Karpas-422 (cell line): ENCODE measurements around the gene RAB18. TPM values are rescaled to one million over a fixed set of nuclear protein-coding genes. Genes with fewer than 3 reads are reported as not detected.
"Not testable (repeated sequence)": the region's sequence is repeated elsewhere in the genome, so short reads cannot be mapped to it uniquely, and the experiment has no call there.

Source experiments
- DNase-seq: peaks from one replicate; pipeline ENCODE4 v3.0.0-alpha.2; 2015
- H2AFZ ChIP-seq: fragments of 200-600 bp; sonication (generic); 2 replicates; pipeline ENCODE4 v1.6.1; 2014; ENCODE audit warnings: antibody characterized with exemption, low read length, mixed read lengths
- H3K27ac ChIP-seq: fragments of 200-600 bp; sonication (generic); 2 replicates; pipeline ENCODE4 v1.5.1; 2014; ENCODE audit warnings: mild to moderate bottlenecking, low read length, moderate library complexity
- H3K27me3 ChIP-seq: fragments of 200-600 bp; sonication (generic); 2 replicates; pipeline ENCODE4 v1.6.1; 2014; ENCODE audit warnings: low read length, mixed read lengths
- H3K36me3 ChIP-seq: fragments of 200-600 bp; sonication (generic); 2 replicates; pipeline ENCODE4 v1.6.1; 2014; ENCODE audit warnings: low read length, mixed read lengths; ENCODE audit not compliant: insufficient read depth
- H3K4me1 ChIP-seq: fragments of 200-600 bp; sonication (generic); 2 replicates; pipeline ENCODE4 v1.6.1; 2014; ENCODE audit warnings: mild to moderate bottlenecking, low read length, mixed read lengths
- H3K4me2 ChIP-seq: fragments of 200-600 bp; sonication (generic); 2 replicates; pipeline ENCODE4 v1.6.1; 2014; ENCODE audit warnings: low read length, low read depth, mild to moderate bottlenecking; ENCODE audit not compliant: poor library complexity, severe bottlenecking
- H3K4me3 ChIP-seq: fragments of 200-600 bp; sonication (generic); 2 replicates; pipeline ENCODE4 v1.5.1; 2014; ENCODE audit warnings: mild to moderate bottlenecking, antibody characterized with exemption, low read length, mixed read lengths
- H3K79me2 ChIP-seq: fragments of 200-600 bp; sonication (generic); 2 replicates; pipeline ENCODE4 v1.6.1; 2014; ENCODE audit warnings: mild to moderate bottlenecking, low read length, mixed read lengths
- H3K9ac ChIP-seq: fragments of 200-600 bp; sonication (generic); 2 replicates; pipeline ENCODE4 v1.6.0; 2014; ENCODE audit warnings: low read length
- H3K9me2 ChIP-seq: fragments of 200-600 bp; sonication (generic), shearing (Covaris generic); replicated peaks from 2 replicates; pipeline ENCODE4 v1.6.0; 2014; ENCODE audit warnings: mild to moderate bottlenecking, low read length, moderate library complexity; ENCODE audit not compliant: insufficient read depth
- H3K9me3 ChIP-seq: fragments of 300-700, 200-600 bp; sonication (generic); 2 replicates; pipeline ENCODE4 v1.6.1; 2014; ENCODE audit warnings: low read length, mixed read lengths
- H4K20me1 ChIP-seq: fragments of 200-600 bp; sonication (generic); 2 replicates; pipeline ENCODE4 v1.6.1; 2014; ENCODE audit warnings: mild to moderate bottlenecking, antibody characterized with exemption, low read length, low read depth; ENCODE audit not compliant: insufficient read depth
- total RNA-seq: library from RNA; depleted of rRNA; stranded (reverse); fragments of >200 nt; shearing (Covaris generic); gene quantifications from 2 replicates; pipeline ENCODE4 v1.2.3, GENCODE V29; 2014; ENCODE audit warnings: low replicate concordance

Gene RAB18
- total RNA-seq, 1 experiment from 2014 or later, result 34.9 TPM

- Histone ChIP-seq H2AFZ (no peak overlapping the region), H3K9me2 (no peaks in the 10 kb centered on the region), H3K36me3 (no peaks in the 10 kb centered on the region), H4K20me1 (no peaks in the 10 kb centered on the region), H3K9me3 (no peaks in the 10 kb centered on the region), H3K4me3 (no peak overlapping the region), H3K4me2 (no peak overlapping the region), H3K27ac (no peak overlapping the region), H3K27me3 (0 out of 2 replicates have a peak, but pooled peaks cover 4% of the 10 kb centered on the region), H3K79me2 (no peaks in the 10 kb centered on the region), H3K9ac (no peak overlapping the region), H3K4me1 (no peaks in the 10 kb centered on the region)
- peak; percentile 26 for DNase-seq
Observed at GRCh38 chr10:27494116-27494805, 9.8 kb upstream of the RAB18 start.

GRCh38 chr10:27496137-27496536 is 8.0 kb upstream of the RAB18 start:
- Histone ChIP-seq H3K9me3 (no peaks in the 10 kb centered on the region), H3K4me2 (no peak overlapping the region), H3K36me3 (no peaks in the 10 kb centered on the region), H4K20me1 (no peaks in the 10 kb centered on the region), H3K4me3 (no peak overlapping the region), H2AFZ (no peak overlapping the region), H3K27me3 (0 out of 2 replicates have a peak, but pooled peaks cover under 1% of the 10 kb centered on the region), H3K9me2 (no peaks in the 10 kb centered on the region), H3K9ac (no peak overlapping the region), H3K4me1 (no peaks in the 10 kb centered on the region), H3K27ac (no peak overlapping the region), H3K79me2 (no peaks in the 10 kb centered on the region)
- peak; percentile 5 for DNase-seq

GRCh38 chr10:27500096-27500495 is 4.0 kb upstream of the RAB18 start:
- H3K9me3 ChIP-seq, result no peaks in the 10 kb centered on the region
- no peak for DNase-seq

GRCh38 chr10:27500886-27501285 is 3.2 kb upstream of the RAB18 start:
- Histone ChIP-seq H2AFZ (no peak overlapping the region), H3K4me1 (peaks cover 15% of the 10 kb centered on the region), H3K9ac (no peak overlapping the region), H4K20me1 (no peaks in the 10 kb centered on the region; the same call in 1 of the 2 replicates), H3K79me2 (peaks cover 17% of the 10 kb centered on the region), H3K27ac (no peak overlapping the region), H3K36me3 (no peaks in the 10 kb centered on the region), H3K9me3 (no peaks in the 10 kb centered on the region), H3K4me2 (no peak overlapping the region), H3K9me2 (no peaks in the 10 kb centered on the region; the same call in 1 of the 2 replicates), H3K4me3 (no peak overlapping the region), H3K27me3 (no peaks in the 10 kb centered on the region)
- no peak for DNase-seq

More at GRCh38 chr10:27500096-27500495, 4.0 kb upstream of the RAB18 start:
- no peak overlapping the region for H3K9ac ChIP-seq
- H2AFZ ChIP-seq, result no peak overlapping the region
- no peaks in the 10 kb centered on the region; the same call in 1 of the 2 replicates for H4K20me1 ChIP-seq
- H3K4me3 ChIP-seq, result no peak overlapping the region
- no peaks in the 10 kb centered on the region; the same call in 1 of the 2 replicates for H3K9me2 ChIP-seq
- peaks cover 9% of the 10 kb centered on the region for H3K4me1 ChIP-seq
- H3K36me3 ChIP-seq, result no peaks in the 10 kb centered on the region
- peaks cover 10% of the 10 kb centered on the region for H3K79me2 ChIP-seq
- no peak overlapping the region for H3K27ac ChIP-seq
- H3K4me2 ChIP-seq, result no peak overlapping the region
- no peaks in the 10 kb centered on the region for H3K27me3 ChIP-seq

- Histone ChIP-seq H3K4me2 (peak overlapping the region; percentile 72), H3K9me2 (no peaks in the 10 kb centered on the region; the same call in 1 of the 2 replicates), H3K4me1 (peaks cover 28% of the 10 kb centered on the region), H3K79me2 (peaks cover 44% of the 10 kb centered on the region), H2AFZ (peak overlapping the region; percentile 52), H3K9me3 (no peaks in the 10 kb centered on the region), H3K4me3 (peak overlapping the region; percentile 91), H4K20me1 (no peaks in the 10 kb centered on the region; the same call in 1 of the 2 replicates), H3K9ac (peak overlapping the region; percentile 59), H3K27ac (peak overlapping the region; percentile 42), H3K36me3 (no peaks in the 10 kb centered on the region), H3K27me3 (no peaks in the 10 kb centered on the region)
- DNase-seq, result no peak
Observed at GRCh38 chr10:27503498-27504006, 552 bp upstream of the RAB18 start.

GRCh38 chr10:27504808-27505460 is 830 bp downstream of the RAB18 start:
- Histone ChIP-seq H3K36me3 (peaks cover 9% of the 10 kb centered on the region; the same call in 1 of the 2 replicates), H3K4me3 (peak overlapping the region; percentile 91), H3K4me1 (peaks cover 28% of the 10 kb centered on the region), H4K20me1 (no peaks in the 10 kb centered on the region; the same call in 1 of the 2 replicates), H3K9me3 (no peaks in the 10 kb centered on the region), H3K27me3 (no peaks in the 10 kb centered on the region), H3K4me2 (peak overlapping the region; percentile 93), H3K9me2 (no peaks in the 10 kb centered on the region; the same call in 1 of the 2 replicates), H3K27ac (no peak overlapping the region), H3K9ac (peak overlapping the region; percentile 86), H2AFZ (no peak overlapping the region), H3K79me2 (peaks cover 58% of the 10 kb centered on the region)
- no peak for DNase-seq

GRCh38 chr10:27505537-27505936 is 1.4 kb downstream of the RAB18 start:
- Histone ChIP-seq H3K4me1 (peaks cover 28% of the 10 kb centered on the region), H3K36me3 (peaks cover 15% of the 10 kb centered on the region), H3K4me3 (peak overlapping the region; percentile 91), H3K79me2 (peaks cover 64% of the 10 kb centered on the region), H3K4me2 (peak overlapping the region; percentile 93), H3K9ac (peak overlapping the region; percentile 86; the same call in 1 of the 2 replicates)
- H3K27ac ChIP-seq, H3K9me3 ChIP-seq, H3K27me3 ChIP-seq, H4K20me1 ChIP-seq, H3K9me2 ChIP-seq, DNase-seq, H2AFZ ChIP-seq: not testable (repeated sequence)

- Histone ChIP-seq H3K4me3 (peak overlapping the region; percentile 91; the same call in 1 of the 2 replicates), H3K27ac (no peak overlapping the region), H3K9me3 (no peaks in the 10 kb centered on the region), H3K9me2 (no peaks in the 10 kb centered on the region; the same call in 1 of the 2 replicates), H3K79me2 (peaks cover 71% of the 10 kb centered on the region), H3K27me3 (no peaks in the 10 kb centered on the region), H2AFZ (no peak overlapping the region), H3K36me3 (peaks cover 20% of the 10 kb centered on the region), H3K4me2 (peak overlapping the region; percentile 93), H3K9ac (no peak overlapping the region), H3K4me1 (peaks cover 28% of the 10 kb centered on the region), H4K20me1 (no peaks in the 10 kb centered on the region; the same call in 1 of the 2 replicates)
- no peak for DNase-seq
Observed at GRCh38 chr10:27506280-27506679, 2.2 kb downstream of the RAB18 start.
